Skeletal muscle satellite cell (primary cell): Measurements from ENCODE around the gene TKFC.

Experiments
- H3K27me3 ChIP-seq: 2 replicates; pipeline ENCODE4 v1.7.0; 2013; ENCODE audit warnings: low read length; ENCODE audit not compliant: control insufficient read depth, insufficient read depth
- H3K36me3 ChIP-seq: 2 replicates; pipeline ENCODE4 v1.7.0; 2013; ENCODE audit warnings: mild to moderate bottlenecking, control low read depth, low read length; ENCODE audit not compliant: insufficient read depth
- H3K4me1 ChIP-seq: 2 replicates; pipeline ENCODE4 v1.7.0; 2013; ENCODE audit warnings: low read length; ENCODE audit not compliant: control insufficient read depth, insufficient read depth
- H3K4me2 ChIP-seq: 2 replicates; pipeline ENCODE4 v1.7.0; 2013; ENCODE audit warnings: mild to moderate bottlenecking, low read length
- H3K4me3 ChIP-seq: 2 replicates; pipeline ENCODE4 v1.7.0; 2013; ENCODE audit warnings: low read length
- H3K9ac ChIP-seq: 2 replicates; pipeline ENCODE4 v1.7.0; 2013; ENCODE audit warnings: mild to moderate bottlenecking, low read depth, low read length, moderate library complexity
- H3K9me3 ChIP-seq: replicated peaks from 2 replicates; pipeline ENCODE4 v1.7.0; 2013; ENCODE audit warnings: mild to moderate bottlenecking, control low read depth, low read length

TKFC gene

GRCh38 chr11:61361237-61361740 lies 28.3 kb downstream of the TKFC start:
- Histone ChIP-seq H3K9ac (peak overlapping the region; percentile 94), H3K4me1 (peaks cover 22% of the 10 kb centered on the region), H3K4me3 (peak overlapping the region; percentile 87), H3K9me3 (no peaks in the 10 kb centered on the region), H3K27me3 (no peaks in the 10 kb centered on the region), H3K4me2 (peak overlapping the region; percentile 89), H3K36me3 (peaks cover 20% of the 10 kb centered on the region)

GRCh38 chr11:61361741-61362541 lies 28.9 kb downstream of the TKFC start, which contains the start of the genes CYB561A3 and TMEM138:
Gene CYB561A3 (minus strand): TSS chr11:61361882. CDS start chr11:61356713, 5,169 bp downstream.
Gene TMEM138 (plus strand): TSS chr11:61362374. CDS start chr11:61364391, 2,017 bp downstream.
- Histone ChIP-seq H3K4me1 (peaks cover 29% of the 10 kb centered on the region), H3K4me3 (peak within 1 kb of the TSS; percentile 87), H3K9me3 (no peaks in the 10 kb centered on the region), H3K4me2 (peak within 1 kb of the TSS; percentile 89), H3K27me3 (no peaks in the 10 kb centered on the region), H3K9ac (peak within 1 kb of the TSS; percentile 94), H3K36me3 (peaks cover 25% of the 10 kb centered on the region)

- peaks cover 30% of the 10 kb centered on the region for H3K36me3 ChIP-seq
- H3K27me3 ChIP-seq = no peaks in the 10 kb centered on the region
- peaks cover 30% of the 10 kb centered on the region for H3K4me1 ChIP-seq
- peak overlapping the region; percentile 94 for H3K9ac ChIP-seq
- no peaks in the 10 kb centered on the region for H3K9me3 ChIP-seq
- H3K4me2 ChIP-seq = peak overlapping the region; percentile 89
- H3K4me3 ChIP-seq = peak overlapping the region; percentile 87
Observed at GRCh38 chr11:61362542-61362875, 29.5 kb downstream of the TKFC start.

GRCh38 chr11:61364012-61364675 lies 31.1 kb downstream of the TKFC start:
- H3K9ac ChIP-seq = no peak overlapping the region
- no peaks in the 10 kb centered on the region for H3K9me3 ChIP-seq
- no peaks in the 10 kb centered on the region for H3K27me3 ChIP-seq
- peaks cover 45% of the 10 kb centered on the region for H3K36me3 ChIP-seq
- H3K4me3 ChIP-seq = no peak overlapping the region
- peaks cover 43% of the 10 kb centered on the region for H3K4me1 ChIP-seq
- H3K4me2 ChIP-seq = peak overlapping the region; percentile 89

GRCh38 chr11:61367406-61367805 lies 34.4 kb downstream of the TKFC start:
- Histone ChIP-seq H3K4me2 (no peak overlapping the region), H3K36me3 (peaks cover 53% of the 10 kb centered on the region), H3K27me3 (no peaks in the 10 kb centered on the region), H3K9me3 (no peaks in the 10 kb centered on the region), H3K9ac (no peak overlapping the region), H3K4me3 (no peak overlapping the region), H3K4me1 (peaks cover 53% of the 10 kb centered on the region)

GRCh38 chr11:61368646-61369045 lies 35.6 kb downstream of the TKFC start:
- H3K36me3 ChIP-seq = peaks cover 54% of the 10 kb centered on the region
- no peak overlapping the region for H3K4me3 ChIP-seq
- no peaks in the 10 kb centered on the region for H3K27me3 ChIP-seq
- H3K4me1 ChIP-seq = peaks cover 47% of the 10 kb centered on the region
- peak overlapping the region; percentile 63 for H3K9ac ChIP-seq
- H3K4me2 ChIP-seq = no peak overlapping the region
- no peaks in the 10 kb centered on the region for H3K9me3 ChIP-seq

GRCh38 chr11:61369372-61370348 lies 36.6 kb downstream of the TKFC start:
- Histone ChIP-seq H3K4me3 (peak overlapping the region; percentile 0), H3K4me1 (peaks cover 45% of the 10 kb centered on the region), H3K27me3 (no peaks in the 10 kb centered on the region), H3K4me2 (peak overlapping the region; percentile 31), H3K9me3 (no peaks in the 10 kb centered on the region), H3K9ac (peak overlapping the region; percentile 63), H3K36me3 (peaks cover 44% of the 10 kb centered on the region)

- peak overlapping the region; percentile 0 for H3K4me3 ChIP-seq
- H3K36me3 ChIP-seq = peaks cover 45% of the 10 kb centered on the region
- no peak overlapping the region for H3K4me2 ChIP-seq
- H3K27me3 ChIP-seq = no peaks in the 10 kb centered on the region
- peak overlapping the region; percentile 62 for H3K9ac ChIP-seq
- peaks cover 45% of the 10 kb centered on the region for H3K4me1 ChIP-seq
- no peaks in the 10 kb centered on the region for H3K9me3 ChIP-seq
Observed at GRCh38 chr11:61370349-61371005, 37.4 kb downstream of the TKFC start.

GRCh38 chr11:61372659-61373420 lies 39.8 kb downstream of the TKFC start:
- Histone ChIP-seq H3K9me3 (no peaks in the 10 kb centered on the region), H3K9ac (no peak overlapping the region), H3K4me1 (peaks cover 32% of the 10 kb centered on the region), H3K4me2 (no peak overlapping the region), H3K36me3 (peaks cover 29% of the 10 kb centered on the region), H3K27me3 (no peaks in the 10 kb centered on the region), H3K4me3 (no peak overlapping the region)

- H3K4me3 ChIP-seq = no peak overlapping the region
- H3K27me3 ChIP-seq = no peaks in the 10 kb centered on the region
- H3K4me2 ChIP-seq = no peak overlapping the region
- H3K9me3 ChIP-seq = no peaks in the 10 kb centered on the region
- H3K9ac ChIP-seq = no peak overlapping the region
- H3K36me3 ChIP-seq = peaks cover 10% of the 10 kb centered on the region
- H3K4me1 ChIP-seq = peaks cover 21% of the 10 kb centered on the region
Observed at GRCh38 chr11:61375761-61376108, 42.7 kb downstream of the TKFC start.
